Left lung (tissue), 14 donors: ENCODE results near the gene GLRA1. TPM values are rescaled to one million over a fixed set of nuclear protein-coding genes. Genes with fewer than 3 reads are reported as not detected.

Source experiments
- ATAC-seq: fragments of 200-7000 bp; cut with Tn5 transposase; one replicate; pipeline ENCODE4 v1.9.1; 2020; ENCODE audit warnings: moderate library complexity
- DNase-seq, 4 donors: peaks; one replicate each; pipeline ENCODE4 v3.0.0-alpha.2; 2013 to 2020
- H3K27ac ChIP-seq, 2 donors: fragments of 200-600 bp; sonication (generic) in 1 of 2; one replicate each; pipeline versions ENCODE4 v1.5.0 to v1.8.0; 2020 to 2021
- H3K27me3 ChIP-seq, 2 donors: fragments of 200-600 bp; sonication (generic) in 1 of 2; one replicate each; pipeline versions ENCODE4 v1.5.0 to v1.8.0; 2020 to 2021
- H3K36me3 ChIP-seq, 2 donors: fragments of 200-600 bp; sonication (generic) in 1 of 2; one replicate each; pipeline versions ENCODE4 v1.5.0 to v1.8.0; 2020 to 2021
- H3K4me1 ChIP-seq, 2 donors: fragments of 200-600 bp; one replicate each; pipeline ENCODE4 v1.8.0; 2021
- H3K4me3 ChIP-seq, 2 donors: fragments of 200-600 bp; sonication (generic) in 1 of 2; one replicate each; pipeline versions ENCODE4 v1.5.0 to v1.8.0; 2020 to 2021; ENCODE audit warnings: mild to moderate bottlenecking in 1 of 2
- H3K9me3 ChIP-seq, 2 donors: fragments of 200-600 bp; sonication (generic) in 1 of 2; one replicate each; pipeline versions ENCODE4 v1.5.0 to v1.8.0; 2020 to 2021
- intact Hi-C, 2 donors: fragments of 100-400 bp; cut with DNase I; formaldehyde crosslinking; loops; one replicate each; pipeline versions ENCODE4 v1.11.2 to v1.14.2; 2022
- long read RNA-seq, 12 donors: library from polyadenylated mRNA in 2 of 12; unstranded in 2 of 12; transcript quantifications; one replicate each; pipeline ENCODE4 v2.0.0 and lab custom pipeline, GENCODE V29; 2019 to 2026
- polyA plus RNA-seq, 6 donors: library from polyadenylated mRNA; unstranded; fragments of 120-200 nt; gene quantifications; one replicate each; pipeline ENCODE4 v1.2.1, GENCODE V29; 2013; ENCODE audit not compliant: insufficient read length in 6 of 6
- total RNA-seq, 2 donors: library from RNA; stranded (reverse); fragmentation: NEBNext Ultra II Directional; extraction: Animal tissue kit (Norgen Biotek cat#: 25700); gene quantifications; one replicate each; pipeline ENCODE4 v1.2.1, GENCODE V29; 2021
- TF ChIP-seq, protein P1 (sequence below), 2 donors: fragments of 200-600 bp; sonication (generic) in 1 of 2; IDR thresholded peaks; one replicate each; pipeline versions ENCODE4 v1.5.0 to v1.8.0; 2021; ENCODE audit warnings: antibody characterized with exemption in 2 of 2
- donor health status: DM: no; HTN: yes; CAD: no.
- donor health status: DM: no; HTN: no; CAD: no.

The GLRA1 gene
- total RNA-seq (not detected), polyA plus RNA-seq (under 1 TPM in 2 of 6 donors, not detected in 4; 0.08 to 0.10 TPM)
- long read RNA-seq, donor 1: 0 reads
- long read RNA-seq, donor 2: 0 reads
- long read RNA-seq, donor 3: 0 reads
- long read RNA-seq, donor 4: 0 reads
- long read RNA-seq, donor 5: 0 reads
- long read RNA-seq, donor 6: 0 reads
- long read RNA-seq, donor 7: 0 reads
- long read RNA-seq, donor 8: 0 reads
- long read RNA-seq, donor 9: 0 reads
- long read RNA-seq, donor 10: 0 reads
- long read RNA-seq, donor 11, partial matches to known transcripts: 0 of 2 reads
- long read RNA-seq, donor 11, other reads (novel, unspliced or antisense): 0 of 2 reads
- long read RNA-seq, donor 12: 0 reads

DNA sequence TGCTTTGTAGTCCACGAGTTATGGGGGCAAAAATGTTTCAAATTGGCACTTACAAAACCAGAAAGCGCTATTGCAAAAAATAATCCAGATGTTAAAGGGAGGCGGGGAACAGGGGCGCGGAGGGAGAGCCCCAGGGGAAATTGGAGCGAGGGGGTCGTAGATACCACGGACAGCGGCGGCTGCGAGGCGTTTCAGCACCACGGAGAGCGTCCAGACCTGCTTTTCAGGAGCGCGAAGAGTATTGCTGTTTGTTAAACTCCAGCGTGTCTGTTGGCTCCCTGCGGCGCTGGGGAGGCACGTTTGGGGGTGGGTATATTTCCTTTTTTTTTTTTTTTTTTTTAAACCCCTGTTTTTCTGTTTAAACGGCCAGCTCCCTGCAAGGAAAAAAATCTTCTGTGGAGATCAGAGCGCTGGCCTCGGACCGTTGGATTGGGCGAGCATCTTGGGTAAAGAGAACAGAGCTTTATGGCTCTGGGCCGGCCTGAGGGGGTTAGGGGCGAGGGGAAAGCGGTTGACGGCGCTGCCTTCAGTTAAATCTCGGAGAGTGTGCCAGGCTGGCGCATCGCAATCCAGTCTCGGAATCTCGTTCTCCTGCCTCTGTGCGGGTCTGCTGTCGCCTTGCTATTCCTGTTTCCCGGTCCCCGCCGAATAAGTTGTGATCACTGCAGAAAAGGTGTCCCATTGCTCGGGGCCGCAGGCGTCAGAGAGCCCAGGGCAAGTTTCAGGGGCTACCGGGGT lies at the start of gene GLRA1:
Gene GLRA1 (minus strand): TSS at position 288 of the 738 bp plus-strand sequence. CDS start 302 bp downstream, outside the sequence.
- H3K27me3 ChIP-seq: peaks cover 6 to 37% of the 10 kb centered on the region in 2 donors
- peak; percentile 88 for ATAC-seq

DNA sequence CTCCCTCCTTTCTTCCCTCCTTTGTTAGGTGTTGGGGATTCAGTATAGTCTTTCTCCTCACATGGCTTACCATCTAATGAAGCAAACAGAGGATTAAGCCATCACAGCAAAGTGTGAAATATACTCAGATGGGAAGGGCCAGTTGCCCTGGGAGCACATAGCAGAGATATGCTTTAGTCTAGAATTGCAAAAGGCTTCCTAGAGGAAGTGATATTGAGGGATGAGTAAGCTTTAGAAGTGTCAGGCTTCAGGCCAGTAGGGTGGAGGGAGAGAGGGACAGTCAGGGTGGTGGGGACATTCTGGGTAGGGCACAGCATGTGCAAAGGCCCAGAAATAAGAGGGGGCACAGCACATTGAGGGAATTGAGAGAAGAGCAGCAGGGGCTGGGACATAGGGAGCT lies 46.2 kb upstream of the GLRA1 start:
- Histone ChIP-seq H3K27me3 (no peaks in the 10 kb centered on the region), H3K9me3 (no peaks in the 10 kb centered on the region), H3K4me3 (no peak overlapping the region), H3K27ac (no peak overlapping the region), H3K4me1 (no peaks in the 10 kb centered on the region), H3K36me3 (no peaks in the 10 kb centered on the region)
- ATAC-seq: no peak
- intact Hi-C loops: no loop called here
- TF ChIP-seq, protein P1, sequence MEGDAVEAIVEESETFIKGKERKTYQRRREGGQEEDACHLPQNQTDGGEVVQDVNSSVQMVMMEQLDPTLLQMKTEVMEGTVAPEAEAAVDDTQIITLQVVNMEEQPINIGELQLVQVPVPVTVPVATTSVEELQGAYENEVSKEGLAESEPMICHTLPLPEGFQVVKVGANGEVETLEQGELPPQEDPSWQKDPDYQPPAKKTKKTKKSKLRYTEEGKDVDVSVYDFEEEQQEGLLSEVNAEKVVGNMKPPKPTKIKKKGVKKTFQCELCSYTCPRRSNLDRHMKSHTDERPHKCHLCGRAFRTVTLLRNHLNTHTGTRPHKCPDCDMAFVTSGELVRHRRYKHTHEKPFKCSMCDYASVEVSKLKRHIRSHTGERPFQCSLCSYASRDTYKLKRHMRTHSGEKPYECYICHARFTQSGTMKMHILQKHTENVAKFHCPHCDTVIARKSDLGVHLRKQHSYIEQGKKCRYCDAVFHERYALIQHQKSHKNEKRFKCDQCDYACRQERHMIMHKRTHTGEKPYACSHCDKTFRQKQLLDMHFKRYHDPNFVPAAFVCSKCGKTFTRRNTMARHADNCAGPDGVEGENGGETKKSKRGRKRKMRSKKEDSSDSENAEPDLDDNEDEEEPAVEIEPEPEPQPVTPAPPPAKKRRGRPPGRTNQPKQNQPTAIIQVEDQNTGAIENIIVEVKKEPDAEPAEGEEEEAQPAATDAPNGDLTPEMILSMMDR (IDR thresholded peaks at IDR 0.05): no peak
- no peak for DNase-seq

More for the DNA sequence above, at the start of gene GLRA1:
- H3K4me3 ChIP-seq: no peak within 1 kb of the TSS
- DNase-seq: peak; percentile 42 to 75 (median 63)
- no peak within 1 kb of the TSS for H3K27ac ChIP-seq
- intact Hi-C loops: no loop called here
- H3K9me3 ChIP-seq: peaks cover 0 to 3% of the 10 kb centered on the region in 2 donors
- H3K36me3 ChIP-seq: no peaks in the 10 kb centered on the region
- no peaks in the 10 kb centered on the region for H3K4me1 ChIP-seq
- TF ChIP-seq, protein P1 (IDR thresholded peaks at IDR 0.05): no peak

DNA sequence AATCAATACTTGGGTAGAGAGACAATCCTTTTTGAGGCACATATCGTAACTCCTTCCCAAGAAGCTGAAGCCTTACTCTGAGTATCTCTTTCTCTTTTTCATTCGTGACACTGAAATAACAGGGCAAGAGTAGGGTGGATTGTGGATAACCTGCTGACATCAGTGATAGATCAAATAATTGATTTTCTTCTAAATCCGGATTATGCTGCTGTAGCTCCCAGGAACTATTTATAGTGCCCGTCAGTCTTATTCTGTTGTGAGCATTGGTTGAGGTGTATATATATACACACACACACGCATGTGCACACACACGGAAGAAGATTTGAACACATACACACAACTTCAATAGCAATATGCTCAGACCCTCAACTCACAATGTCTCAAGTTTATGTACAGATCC lies 43.2 kb upstream of the GLRA1 start:
- H3K36me3 ChIP-seq: no peaks in the 10 kb centered on the region
- ATAC-seq: no peak
- H3K4me3 ChIP-seq: no peak overlapping the region
- no peaks in the 10 kb centered on the region for H3K9me3 ChIP-seq
- intact Hi-C loops: no loop called here
- H3K4me1 ChIP-seq: no peaks in the 10 kb centered on the region
- no peak for DNase-seq
- no peaks in the 10 kb centered on the region for H3K27me3 ChIP-seq
- TF ChIP-seq, protein P1 (IDR thresholded peaks at IDR 0.05): no peak
- H3K27ac ChIP-seq: no peak overlapping the region

DNA sequence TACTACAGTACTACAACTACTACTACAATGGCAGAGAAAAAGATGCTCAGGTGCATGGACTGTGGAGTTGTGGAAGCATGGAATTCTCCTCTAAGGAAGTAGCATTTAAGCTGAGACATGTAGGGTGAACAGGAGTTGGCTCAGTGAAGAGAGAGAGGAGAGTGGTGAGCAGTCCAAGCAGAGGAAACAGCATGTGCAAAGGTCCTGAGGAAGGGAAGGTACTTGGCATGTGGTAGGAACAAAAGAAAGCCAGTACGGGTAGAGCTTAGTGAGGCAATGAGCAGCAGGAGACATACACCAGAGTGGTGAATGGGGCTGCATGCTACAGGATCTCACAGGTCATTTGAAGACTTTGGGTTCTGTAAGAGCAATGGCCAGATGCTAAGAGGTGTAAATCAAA lies 41.4 kb upstream of the GLRA1 start:
- Histone ChIP-seq H3K36me3 (no peaks in the 10 kb centered on the region), H3K4me1 (no peaks in the 10 kb centered on the region), H3K27me3 (no peaks in the 10 kb centered on the region), H3K9me3 (no peaks in the 10 kb centered on the region), H3K27ac (no peak overlapping the region), H3K4me3 (no peak overlapping the region)
- DNase-seq (no peak), ATAC-seq (no peak)
- TF ChIP-seq, protein P1 (IDR thresholded peaks at IDR 0.05): no peak
- intact Hi-C loops: no loop called here

DNA sequence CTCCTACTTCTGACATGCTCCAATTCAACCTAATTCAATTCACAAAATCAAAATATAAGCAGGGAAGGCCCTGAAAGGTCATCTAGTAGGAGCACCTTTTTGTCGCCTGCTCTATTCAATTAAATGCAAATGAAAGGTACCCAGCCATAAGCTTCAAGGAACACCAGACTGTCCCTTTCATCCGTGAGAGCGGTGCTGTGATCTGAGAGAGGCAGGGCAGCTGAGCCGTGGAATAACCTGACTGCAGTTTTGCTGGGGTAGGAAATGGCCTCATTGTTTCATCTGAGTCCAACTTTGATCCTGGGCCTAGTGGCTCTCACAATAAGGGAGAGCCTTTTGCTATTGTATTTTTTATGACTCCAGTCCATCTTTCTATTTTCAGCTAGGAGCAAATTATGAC lies 39.8 kb upstream of the GLRA1 start:
- Histone ChIP-seq H3K4me1 (no peaks in the 10 kb centered on the region), H3K27ac (no peak overlapping the region), H3K4me3 (no peak overlapping the region), H3K36me3 (no peaks in the 10 kb centered on the region), H3K27me3 (no peaks in the 10 kb centered on the region), H3K9me3 (no peaks in the 10 kb centered on the region)
- intact Hi-C loops: no loop called here
- ATAC-seq (no peak), DNase-seq (no peak)
- TF ChIP-seq, protein P1 (IDR thresholded peaks at IDR 0.05): no peak
